HepG2 (cell line): ENCODE data around the gene SMC1B. TPM values are rescaled to one million over a fixed set of nuclear protein-coding genes. Genes with fewer than 3 reads are reported as not detected.
A peak's percentile ranks its signal among the peaks of the same experiment; 100 is the strongest.

Experiments
- CSRNP1 ChIP-seq: sonication (generic); formaldehyde crosslinking; IDR thresholded peaks from 2 replicates; pipeline ENCODE4 v1.8.1; 2023; ENCODE audit warnings: mild to moderate bottlenecking, missing genetic modification reagents
- CTCF ChIP-seq: sonication (generic); formaldehyde crosslinking; IDR thresholded peaks from 2 replicates; pipeline ENCODE4 v1.5.0; 2020; ENCODE audit warnings: mild to moderate bottlenecking, missing genetic modification reagents, moderate library complexity
- ELF3 ChIP-seq: IDR thresholded peaks from 2 replicates; pipeline ENCODE4 v1.6.1; 2016; ENCODE audit warnings: missing genetic modification reagents, missing compliant biosample characterization
- ETS1 ChIP-seq: sonication (generic); formaldehyde crosslinking; IDR thresholded peaks from 2 replicates; pipeline ENCODE4 v1.4.0; 2020; ENCODE audit warnings: missing genetic modification reagents
- ETV5 ChIP-seq: IDR thresholded peaks from 2 replicates; pipeline ENCODE4 v1.6.1; 2018; ENCODE audit warnings: missing biosample characterization, missing genetic modification reagents, inconsistent platforms, borderline replicate concordance
- FOSL2 ChIP-seq: sonication (generic); formaldehyde crosslinking; IDR thresholded peaks from 2 replicates; pipeline ENCODE4 v1.4.0; 2020; ENCODE audit warnings: missing genetic modification reagents
- FOXA3 ChIP-seq: IDR thresholded peaks from 2 replicates; pipeline ENCODE4 v1.6.1; 2016; ENCODE audit warnings: missing genetic modification reagents, missing compliant biosample characterization
- IRF1 ChIP-seq: sonication (generic); formaldehyde crosslinking; IDR thresholded peaks from 2 replicates; pipeline ENCODE4 v1.4.0; 2020; ENCODE audit warnings: low read depth, mild to moderate bottlenecking, missing genetic modification reagents
- KAT8 ChIP-seq: IDR thresholded peaks from 2 replicates; pipeline ENCODE4 v1.6.1; 2016; ENCODE audit warnings: missing genetic modification reagents, missing compliant biosample characterization
- KDM2A ChIP-seq: sonication (generic); formaldehyde crosslinking; IDR thresholded peaks from 2 replicates; pipeline ENCODE4 v1.4.0; 2020; ENCODE audit warnings: low read depth, missing genetic modification reagents, borderline replicate concordance
- KDM4B ChIP-seq: sonication (generic); formaldehyde crosslinking; IDR thresholded peaks from 2 replicates; pipeline ENCODE4 v1.4.0; 2020; ENCODE audit warnings: missing genetic modification reagents
- KDM5A ChIP-seq: fragments of 200-600 bp; sonication (generic); IDR thresholded peaks from 2 replicates; pipeline ENCODE4 v1.7.0; 2018; ENCODE audit warnings: antibody characterized with exemption, mild to moderate bottlenecking, low read length, borderline replicate concordance
- MED13 ChIP-seq: sonication (generic); formaldehyde crosslinking; IDR thresholded peaks from 2 replicates; pipeline ENCODE4 v1.5.0; 2020; ENCODE audit warnings: missing genetic modification reagents
- MYC ChIP-seq: sonication (generic); formaldehyde crosslinking; IDR thresholded peaks from 2 replicates; pipeline ENCODE4 v1.9.0; 2021; ENCODE audit warnings: missing genetic modification reagents, borderline replicate concordance
- PITX1 ChIP-seq: sonication (generic); formaldehyde crosslinking; IDR thresholded peaks from 2 replicates; pipeline ENCODE4 v1.5.1; 2020; ENCODE audit warnings: mild to moderate bottlenecking, missing genetic modification reagents
- TBL1XR1 ChIP-seq: fragments of 150-350 bp; IDR thresholded peaks from 2 replicates; pipeline ENCODE4 v1.6.1; 2014; ENCODE audit warnings: borderline replicate concordance, low read length; ENCODE audit not compliant: partially characterized antibody
- THRA ChIP-seq: sonication (generic); formaldehyde crosslinking; IDR thresholded peaks from 2 replicates; pipeline ENCODE4 v1.4.0; 2020; ENCODE audit warnings: missing genetic modification reagents, borderline replicate concordance
- ZFY ChIP-seq: sonication (generic); formaldehyde crosslinking; IDR thresholded peaks from 2 replicates; pipeline ENCODE4 v1.4.0; 2020; ENCODE audit warnings: missing genetic modification reagents
- ZMYM4 ChIP-seq: sonication (generic); formaldehyde crosslinking; IDR thresholded peaks from 2 replicates; pipeline ENCODE4 v1.8.1; 2023; ENCODE audit warnings: mild to moderate bottlenecking, missing genetic modification reagents
- ZNF24 ChIP-seq: fragments of 450-650 bp; IDR thresholded peaks from 2 replicates; pipeline ENCODE4 v1.6.1; 2017; ENCODE audit warnings: antibody characterized with exemption, mild to moderate bottlenecking
- ZNF484 ChIP-seq: sonication (generic); formaldehyde crosslinking; IDR thresholded peaks from 2 replicates; pipeline ENCODE4 v1.5.1; 2020; ENCODE audit warnings: mild to moderate bottlenecking, low read depth, missing genetic modification reagents, borderline replicate concordance
- ZNF639 ChIP-seq: conservative IDR thresholded peaks from 2 replicates; pipeline ENCODE4 v1.6.1; 2018; ENCODE audit warnings: missing genetic modification reagents
- polyA plus RNA-seq, 8 experiments: library from polyadenylated mRNA; depleted of rRNA in 3 of 8; stranded (reverse) in 7 of 8; unstranded in 1 of 8; fragments of >200 nt; fragmentation: Illumina TruSeq in 4 of 8; extraction: Trizol in 4 of 8; gene quantifications; 2 replicates each; pipeline versions ENCODE4 v1.2.1 to v1.2.3, GENCODE V29; 2011 to 2016; ENCODE audit warnings: low read depth in 4 of 8, missing spikeins in 1 of 8, mixed read lengths in 1 of 8; ENCODE audit not compliant: insufficient read depth in 1 of 8
- total RNA-seq, 5 experiments: library from RNA; depleted of rRNA; stranded (reverse); fragments of >200 nt; fragmentation: Illumina TruSeq; extraction: Trizol; gene quantifications; 2 replicates each; pipeline ENCODE4 v1.2.3, GENCODE V29; 2016; ENCODE audit warnings: low read depth in 1 of 5

Gene SMC1B
- total and polyA plus RNA-seq, 2 of the 13 experiments (the other 11 are each of a cell fraction or from before 2014, with no cell fraction given) = not detected

- TF ChIP-seq CSRNP1 (no peak), MED13 (CRISPR knock-in tag) (no peak), ZFY (CRISPR knock-in tag) (peak; percentile 81), ETV5 (CRISPR knock-in tag) (peak; percentile 62; the same call in 1 of the 2 replicates), ZMYM4 (CRISPR knock-in tag) (no peak), IRF1 (CRISPR knock-in tag) (no peak), PITX1 (no peak; the same call in 1 of the 2 replicates), ETS1 (CRISPR knock-in tag) (no peak), FOXA3 (0 out of 2 replicates have a peak, but pooled peaks have one; percentile 54), CTCF (CRISPR knock-in tag) (peak; percentile 97), ZNF639 (no peak), KDM2A (CRISPR knock-in tag) (peak; percentile 74), FOSL2 (CRISPR knock-in tag) (peak; percentile 29; the same call in 1 of the 2 replicates), TBL1XR1 (no peak), KDM4B (0 out of 2 replicates have a peak, but pooled peaks have one; percentile 62), MYC (CRISPR knock-in tag) (peak; percentile 54; the same call in 1 of the 2 replicates), THRA (CRISPR knock-in tag) (0 out of 2 replicates have a peak, but pooled peaks have one; percentile 45), ELF3 (CRISPR knock-in tag) (peak; percentile 62), KDM5A (no peak), ZNF484 (CRISPR knock-in tag) (no peak), ZNF24 (no peak), KAT8 (CRISPR knock-in tag) (peak; percentile 77)
These were observed 22.2 kb upstream of the SMC1B start (continued) for GRCh38 chr22:45435544-45436139.
